Osteoblast (primary cell): ENCODE data around the gene GPR156. TPM values are rescaled to one million over a fixed set of nuclear protein-coding genes. Genes with fewer than 3 reads are reported as not detected.

Experiments used
- DNase-seq: peaks from one replicate; pipeline ENCODE4 v3.0.0; 2011; ENCODE audit warnings: low spot score, mixed read lengths; ENCODE audit not compliant: insufficient read length; ENCODE audit errors: missing footprints
- H2AFZ ChIP-seq: 2 replicates; pipeline ENCODE4 v1.6.0; 2011; ENCODE audit warnings: mild to moderate bottlenecking, low read length
- H3K27ac ChIP-seq: 2 replicates; pipeline ENCODE4 v1.5.1; 2011; ENCODE audit warnings: mild to moderate bottlenecking, low read depth, low read length, moderate library complexity
- H3K27me3 ChIP-seq: 2 replicates; pipeline ENCODE4 v1.6.0; 2012; ENCODE audit warnings: mild to moderate bottlenecking, control low read depth, inconsistent platforms, low read length, moderate library complexity; ENCODE audit not compliant: insufficient read depth
- H3K36me3 ChIP-seq: 2 replicates; pipeline ENCODE4 v1.5.1; 2011; ENCODE audit warnings: mild to moderate bottlenecking, low read length, control low read depth, moderate library complexity; ENCODE audit not compliant: insufficient read depth
- H3K4me1 ChIP-seq: 2 replicates; pipeline ENCODE4 v1.5.1; 2011; ENCODE audit warnings: mild to moderate bottlenecking, low read length, control low read depth, moderate library complexity; ENCODE audit not compliant: insufficient read depth
- H3K4me2 ChIP-seq: 2 replicates; pipeline ENCODE4 v1.6.0; 2011; ENCODE audit warnings: mild to moderate bottlenecking, low read length; ENCODE audit not compliant: insufficient read depth
- H3K4me3 ChIP-seq: fragments of 200-600 bp; sonication (generic); 3 replicates; pipeline ENCODE4 v1.5.1; 2012; ENCODE audit warnings: mild to moderate bottlenecking, low read length, inconsistent platforms; ENCODE audit not compliant: insufficient read depth
- H3K79me2 ChIP-seq: 2 replicates; pipeline ENCODE4 v1.6.0; 2012; ENCODE audit warnings: mild to moderate bottlenecking, low read length, control low read depth, inconsistent platforms; ENCODE audit not compliant: insufficient read depth
- H3K9me3 ChIP-seq: 2 replicates; pipeline ENCODE4 v1.5.1; 2011; ENCODE audit warnings: low read depth, low read length, control low read depth
- H4K20me1 ChIP-seq: 2 replicates; pipeline ENCODE4 v1.6.0; 2012; ENCODE audit warnings: mild to moderate bottlenecking, low read length, control low read depth; ENCODE audit not compliant: insufficient read depth
- CTCF ChIP-seq: IDR thresholded peaks from 2 replicates; pipeline ENCODE4 v1.5.1; 2011; ENCODE audit warnings: mild to moderate bottlenecking, low read depth, low read length, moderate library complexity; ENCODE audit errors: extremely low read depth
- total RNA-seq: library from RNA; depleted of rRNA; stranded (reverse); fragments of >200 nt; gene quantifications from 2 replicates; pipeline ENCODE4 v1.2.3, GENCODE V29; 2012

The GPR156 gene
- total RNA-seq, 1 donor = 1.4 TPM

DNA sequence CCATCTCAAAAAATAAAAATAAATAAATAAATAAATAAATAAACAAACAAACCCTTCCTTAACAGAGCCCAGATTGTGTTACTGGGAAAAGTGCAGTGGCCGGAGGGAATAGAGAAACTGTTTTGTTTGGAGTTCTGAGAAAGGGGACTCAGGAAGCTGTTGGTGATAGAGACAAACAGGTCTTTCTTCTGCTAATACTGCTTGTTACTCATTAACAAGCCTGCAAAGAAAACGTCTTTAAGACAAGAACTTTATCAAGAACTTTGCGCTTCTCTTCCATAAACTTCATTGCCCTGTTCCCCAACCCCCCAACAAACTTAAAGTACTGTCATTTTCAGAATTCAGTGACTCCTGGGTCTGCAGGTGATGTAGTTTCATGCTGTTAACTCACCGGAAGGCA is 122.0 kb downstream of the GPR156 start:
- DNase-seq = no peak
- H4K20me1 ChIP-seq = no peaks in the 10 kb centered on the region
- no peak overlapping the region for H3K4me2 ChIP-seq
- H3K36me3 ChIP-seq = no peaks in the 10 kb centered on the region
- no peaks in the 10 kb centered on the region for H3K9me3 ChIP-seq
- no peak overlapping the region for H3K27ac ChIP-seq
- H3K4me3 ChIP-seq = no peak overlapping the region
- no peaks in the 10 kb centered on the region for H3K79me2 ChIP-seq
- no peak overlapping the region for H2AFZ ChIP-seq
- peaks cover 11% of the 10 kb centered on the region for H3K4me1 ChIP-seq
- no peaks in the 10 kb centered on the region for H3K27me3 ChIP-seq
- TF ChIP-seq CTCF = no peak

DNA sequence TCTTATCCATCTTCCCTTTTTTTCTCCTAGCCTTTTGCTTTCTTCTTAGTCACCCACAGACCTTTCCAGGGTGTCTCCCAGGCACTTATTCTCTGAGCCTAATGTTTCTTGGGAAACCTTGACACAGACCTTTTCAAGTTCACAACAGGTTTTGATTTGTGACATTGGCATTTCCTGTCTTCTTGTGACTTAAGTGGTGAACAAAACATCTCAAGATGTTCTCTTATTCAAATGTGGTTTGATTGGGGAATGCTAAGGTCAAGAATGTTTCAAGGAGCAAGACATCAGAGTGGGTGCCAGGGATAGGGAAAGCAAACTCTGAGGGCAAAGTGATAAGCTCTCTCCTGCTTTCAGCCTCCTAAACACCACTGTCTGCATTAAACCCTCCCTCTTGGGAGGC is 122.6 kb downstream of the GPR156 start:
- no peaks in the 10 kb centered on the region for H4K20me1 ChIP-seq
- no peak overlapping the region for H3K4me3 ChIP-seq
- no peaks in the 10 kb centered on the region for H3K27me3 ChIP-seq
- no peak overlapping the region for H3K4me2 ChIP-seq
- H3K4me1 ChIP-seq = peaks cover 11% of the 10 kb centered on the region
- DNase-seq = peak; percentile 51
- no peak overlapping the region for H2AFZ ChIP-seq
- no peak overlapping the region for H3K27ac ChIP-seq
- H3K79me2 ChIP-seq = no peaks in the 10 kb centered on the region
- no peaks in the 10 kb centered on the region for H3K36me3 ChIP-seq
- H3K9me3 ChIP-seq = no peaks in the 10 kb centered on the region
- no peak for TF ChIP-seq CTCF

GRCh38 chr3:120161902-120162301 is 123.1 kb downstream of the GPR156 start:
- Histone ChIP-seq H4K20me1 (no peaks in the 10 kb centered on the region), H3K79me2 (no peaks in the 10 kb centered on the region), H2AFZ (no peak overlapping the region), H3K36me3 (no peaks in the 10 kb centered on the region), H3K4me3 (no peak overlapping the region), H3K4me1 (peaks cover 11% of the 10 kb centered on the region), H3K9me3 (no peaks in the 10 kb centered on the region), H3K4me2 (no peak overlapping the region), H3K27me3 (no peaks in the 10 kb centered on the region), H3K27ac (no peak overlapping the region)
- no peak for DNase-seq
- no peak for TF ChIP-seq CTCF

GRCh38 chr3:120160050-120160449 is 125.0 kb downstream of the GPR156 start:
- no peak for TF ChIP-seq CTCF
- Histone ChIP-seq H3K79me2 (no peaks in the 10 kb centered on the region), H3K27me3 (no peaks in the 10 kb centered on the region), H3K4me3 (no peak overlapping the region), H3K36me3 (no peaks in the 10 kb centered on the region), H4K20me1 (no peaks in the 10 kb centered on the region), H3K4me2 (peak overlapping the region; percentile 39), H3K27ac (peak overlapping the region; percentile 51), H2AFZ (no peak overlapping the region), H3K4me1 (peaks cover 11% of the 10 kb centered on the region), H3K9me3 (no peaks in the 10 kb centered on the region)
- peak; percentile 72 for DNase-seq
